Lower leg skin (tissue), 4 donors: ENCODE data around the gene NFAM1. TPM values are rescaled to one million over a fixed set of nuclear protein-coding genes. Genes with fewer than 3 reads are reported as not detected.
A peak's percentile ranks its signal among the peaks of the same experiment; 100 is the strongest.

Experiments used
- DNase-seq, 2 donors: peaks; one replicate each; pipeline ENCODE4 v3.0.0-alpha.2; 2019; ENCODE audit warnings: low spot score in 2 of 2
- H3K4me3 ChIP-seq: fragments of 200-600 bp; sonication (generic); 2 replicates; pipeline ENCODE4 v1.5.1; 2017; ENCODE audit warnings: mild to moderate bottlenecking, low read depth; ENCODE audit not compliant: poor library complexity, severe bottlenecking
- POLR2A ChIP-seq, 2 donors: fragments of 450-650 bp; IDR thresholded peaks; one replicate each; pipeline ENCODE4 v1.6.1; 2016 to 2017; ENCODE audit warnings: antibody characterized with exemption in 2 of 2, mild to moderate bottlenecking in 1 of 2, moderate library complexity in 1 of 2
- WGBS, 2 donors: methylation state at CpG; one replicate each; pipeline ENCODE4 v1.1.5; 2018; 5-methylcytosine and 5-hydroxymethylcytosine counted together
- intact Hi-C: fragments of 100-400 bp; cut with DNase I; formaldehyde crosslinking; loops from one replicate; pipeline ENCODE4 v1.15.0; 2023; ENCODE audit warnings: low total_unique reads
- total RNA-seq, 4 donors: library from RNA; depleted of rRNA; stranded (reverse); fragments of >200 nt; gene quantifications; one replicate each; pipeline ENCODE4 v1.1.0, GENCODE V29; 2016
- TF ChIP-seq, protein P1 (sequence below), 3 donors: fragments of 450-650 bp; IDR thresholded peaks; one replicate each; pipeline ENCODE4 v1.5.1; 2016; ENCODE audit warnings: antibody characterized with exemption in 3 of 3, mild to moderate bottlenecking in 3 of 3, moderate library complexity in 2 of 3

Gene NFAM1
- total RNA-seq, 4 donors from 2014 or later = 1.2 to 2.5 (median 1.3) TPM

DNA sequence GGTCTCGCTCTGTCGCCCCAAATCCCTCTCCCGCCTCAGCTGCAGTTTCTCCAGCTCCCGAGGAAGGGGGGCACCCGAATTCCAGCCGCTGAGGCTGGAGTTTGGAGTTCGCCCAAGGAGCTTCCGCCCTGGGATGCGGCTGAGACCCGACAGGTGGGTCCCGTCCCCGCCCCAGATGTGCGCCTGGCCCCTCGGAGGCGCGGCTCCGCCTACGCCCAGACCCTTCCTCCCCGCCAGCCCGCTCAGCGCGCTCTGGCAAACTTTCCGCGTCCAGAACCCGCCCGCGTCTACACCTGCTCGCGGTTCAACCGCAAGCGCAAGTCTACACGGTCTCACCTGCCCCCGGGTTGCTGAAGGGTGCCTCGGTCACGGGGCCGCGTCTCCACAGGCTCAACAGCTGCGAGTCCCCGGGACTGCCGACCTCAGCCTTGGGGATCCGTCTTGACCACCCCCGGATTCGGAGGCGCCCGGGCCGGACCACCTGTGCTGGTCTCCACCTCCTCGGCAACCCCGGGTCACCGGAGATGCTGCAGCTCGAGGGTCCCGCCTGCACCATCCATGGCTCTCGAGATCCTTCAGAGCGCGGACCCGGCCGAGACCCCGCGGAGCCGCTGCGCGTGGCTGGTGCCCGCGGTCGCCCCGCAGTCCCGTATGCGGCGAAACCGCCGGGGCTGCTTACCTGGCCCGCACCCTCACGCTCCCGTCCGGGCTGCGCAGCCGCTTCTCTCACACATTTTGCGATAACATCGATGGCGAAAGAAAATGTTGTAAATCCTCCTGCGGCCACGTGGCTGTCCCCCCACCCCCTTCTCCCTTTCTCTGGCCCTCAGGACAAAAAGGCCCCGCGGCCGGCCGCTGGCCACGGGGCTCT is 63.6 kb downstream of the NFAM1 start:
- WGBS, 2 donors = 2 to 4% methylated on average over 20 to 60 of the region's 86 CpGs
- H3K4me3 ChIP-seq = peak overlapping the region; percentile 41
- intact Hi-C loops = no loop called here
- DNase-seq = no peak
- TF ChIP-seq, protein P1, sequence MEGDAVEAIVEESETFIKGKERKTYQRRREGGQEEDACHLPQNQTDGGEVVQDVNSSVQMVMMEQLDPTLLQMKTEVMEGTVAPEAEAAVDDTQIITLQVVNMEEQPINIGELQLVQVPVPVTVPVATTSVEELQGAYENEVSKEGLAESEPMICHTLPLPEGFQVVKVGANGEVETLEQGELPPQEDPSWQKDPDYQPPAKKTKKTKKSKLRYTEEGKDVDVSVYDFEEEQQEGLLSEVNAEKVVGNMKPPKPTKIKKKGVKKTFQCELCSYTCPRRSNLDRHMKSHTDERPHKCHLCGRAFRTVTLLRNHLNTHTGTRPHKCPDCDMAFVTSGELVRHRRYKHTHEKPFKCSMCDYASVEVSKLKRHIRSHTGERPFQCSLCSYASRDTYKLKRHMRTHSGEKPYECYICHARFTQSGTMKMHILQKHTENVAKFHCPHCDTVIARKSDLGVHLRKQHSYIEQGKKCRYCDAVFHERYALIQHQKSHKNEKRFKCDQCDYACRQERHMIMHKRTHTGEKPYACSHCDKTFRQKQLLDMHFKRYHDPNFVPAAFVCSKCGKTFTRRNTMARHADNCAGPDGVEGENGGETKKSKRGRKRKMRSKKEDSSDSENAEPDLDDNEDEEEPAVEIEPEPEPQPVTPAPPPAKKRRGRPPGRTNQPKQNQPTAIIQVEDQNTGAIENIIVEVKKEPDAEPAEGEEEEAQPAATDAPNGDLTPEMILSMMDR (IDR thresholded peaks at IDR 0.05) = no peak
- TF ChIP-seq POLR2A (IDR thresholded peaks at IDR 0.05) = no peak

DNA sequence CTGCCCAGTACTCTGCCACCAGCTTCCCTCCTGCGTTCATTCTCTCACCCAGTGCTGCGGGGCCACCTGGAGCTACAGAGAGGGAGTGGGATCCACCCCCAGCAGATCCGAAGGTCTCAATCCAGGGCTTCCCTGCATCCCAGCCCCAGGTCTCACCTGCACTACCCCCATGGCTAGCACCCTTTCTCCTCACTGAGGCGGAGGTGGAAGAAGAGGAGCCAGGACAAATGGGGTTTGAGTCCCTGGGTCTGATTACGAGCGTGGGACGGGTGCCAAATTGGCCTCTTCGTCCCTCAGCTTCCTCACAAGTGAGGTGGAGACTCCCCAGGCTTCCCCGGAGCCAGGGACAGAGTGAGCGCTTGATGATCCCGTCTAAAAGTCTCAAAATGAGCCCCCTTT is 64.2 kb downstream of the NFAM1 start:
- H3K4me3 ChIP-seq = peak overlapping the region; percentile 41
- 12 to 22% methylated on average over 5 to 11 of the region's 11 CpGs for WGBS, 2 donors
- intact Hi-C loops = no loop called here
- TF ChIP-seq POLR2A (IDR thresholded peaks at IDR 0.05) = no peak
- TF ChIP-seq, protein P1 (IDR thresholded peaks at IDR 0.05) = no peak
- no peak for DNase-seq

DNA sequence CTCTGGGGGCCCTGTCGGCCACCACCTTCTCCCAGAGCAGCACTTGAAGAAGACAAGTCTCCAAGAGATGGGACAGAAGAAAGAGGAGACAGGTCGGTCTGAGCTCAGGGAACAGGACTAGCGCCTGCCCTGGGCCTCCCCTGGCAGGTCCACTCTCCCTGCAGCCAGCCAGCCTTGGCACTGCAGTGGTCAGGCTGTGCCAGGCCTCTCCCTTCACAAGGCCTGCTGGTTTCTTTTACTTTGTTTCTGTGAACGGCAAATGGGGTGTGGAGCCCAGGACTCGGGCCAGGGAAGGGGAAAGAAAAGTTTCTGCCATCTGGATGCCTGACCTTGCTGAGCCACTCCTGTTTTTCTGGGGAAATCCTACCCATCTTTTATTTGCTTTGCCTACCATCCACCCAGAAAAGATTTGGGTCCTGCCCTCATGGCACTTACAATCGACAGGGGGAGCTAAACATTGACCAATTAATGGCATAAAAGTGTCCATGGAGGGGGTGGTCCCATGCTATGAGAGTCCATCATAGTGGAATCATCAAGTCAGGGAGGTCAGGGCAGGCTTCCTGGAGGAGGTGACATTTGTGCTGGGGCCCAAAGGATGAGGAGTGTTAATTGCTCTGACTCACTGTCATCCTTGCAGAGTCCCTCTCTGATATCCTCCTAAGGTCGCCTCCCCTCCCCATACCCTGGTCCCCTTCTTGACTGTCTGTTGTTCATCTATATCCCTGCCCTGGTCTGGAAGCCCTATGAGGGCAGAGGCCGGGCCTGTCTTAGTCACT is 65.2 kb downstream of the NFAM1 start:
- peak in 1 of 2 donors; percentile 90 for DNase-seq
- intact Hi-C loops = no loop called here
- TF ChIP-seq POLR2A (IDR thresholded peaks at IDR 0.05) = no peak
- TF ChIP-seq, protein P1 (IDR thresholded peaks at IDR 0.05) = no peak
- no peak overlapping the region for H3K4me3 ChIP-seq
- 34 to 35% methylated on average over 8 of the region's 8 CpGs for WGBS, 2 donors

DNA sequence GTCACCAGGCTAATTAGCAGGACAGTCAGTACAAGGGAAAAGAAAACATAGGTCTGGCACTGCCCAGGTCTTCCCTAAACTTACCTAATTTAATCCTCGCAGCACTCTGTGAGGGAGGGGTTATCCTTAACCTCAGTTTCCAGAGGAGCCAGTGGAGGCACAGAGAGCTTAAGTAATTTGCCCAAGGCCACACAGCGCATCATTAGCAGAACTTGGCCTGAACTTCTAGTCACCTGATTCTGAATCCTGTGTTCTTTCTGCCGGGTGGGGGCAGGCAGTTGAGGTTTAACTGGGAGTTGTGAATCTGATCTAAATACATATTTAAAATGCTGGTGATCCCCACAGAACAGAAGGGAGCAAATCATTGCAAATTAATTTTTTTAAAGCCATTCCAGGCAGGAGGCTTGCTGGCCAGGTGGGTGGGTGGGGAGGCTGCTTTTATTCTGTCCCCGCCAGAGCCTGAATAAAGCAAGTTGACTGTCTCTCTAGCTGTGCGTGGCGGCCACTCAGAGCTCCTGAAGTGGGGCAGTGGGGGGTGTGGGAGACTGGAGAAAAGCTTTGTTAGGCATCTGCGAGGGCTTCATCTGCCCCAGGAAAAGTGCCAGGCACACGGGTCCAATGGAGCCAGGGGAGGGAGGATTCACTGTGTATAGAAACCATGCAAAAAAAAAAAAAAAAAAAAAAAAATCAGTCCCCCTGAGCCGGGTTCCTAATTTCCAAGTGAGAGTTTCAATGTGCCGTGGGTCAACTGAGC is 66.1 kb downstream of the NFAM1 start:
- DNase-seq = no peak
- 43 to 50% methylated on average over 10 of the region's 10 CpGs for WGBS, 2 donors

More for the DNA sequence above, 66.1 kb downstream of the NFAM1 start:
- no peak overlapping the region for H3K4me3 ChIP-seq
- no peak for TF ChIP-seq POLR2A (IDR thresholded peaks at IDR 0.05)
- TF ChIP-seq, protein P1 (IDR thresholded peaks at IDR 0.05) = no peak
- intact Hi-C loops = no loop called here
